HEK293T (cell line): ENCODE data around the gene OSMR.

ENCODE experiments used
- CTCF ChIA-PET: fragments of 350-600 bp; formaldehyde crosslinking; extraction: SDS; loops from one replicate; lab custom pipeline; 2021; ENCODE audit warnings: antibody characterized with exemption, inconsistent platforms; lab: Yijun Ruan, JAX
- POLR2A ChIA-PET: fragments of 350-600 bp; formaldehyde crosslinking; extraction: SDS; loops from one replicate; lab custom pipeline; 2020; ENCODE audit warnings: antibody characterized with exemption, inconsistent platforms; lab: Yijun Ruan, JAX
- DNase-seq: peaks from one replicate; pipeline ENCODE4 v3.0.0; 2012; ENCODE audit warnings: mixed read lengths; ENCODE audit errors: extremely low spot score
- ARNT ChIP-seq: fragments of 450-650 bp; IDR thresholded peaks from 2 replicates; pipeline ENCODE4 v1.6.1; 2017; ENCODE audit warnings: mild to moderate bottlenecking
- BHLHE40 ChIP-seq: fragments of 450-650 bp; IDR thresholded peaks from 2 replicates; pipeline ENCODE4 v1.6.1; 2016; ENCODE audit warnings: mild to moderate bottlenecking, moderate library complexity, borderline replicate concordance
- CTBP1 ChIP-seq: fragments of 450-650 bp; IDR thresholded peaks from 2 replicates; pipeline ENCODE4 v1.6.1; 2016; ENCODE audit warnings: borderline replicate concordance
- ELF4 ChIP-seq: fragments of 450-650 bp; IDR thresholded peaks from 2 replicates; pipeline ENCODE4 v1.6.1; 2017; ENCODE audit warnings: antibody characterized with exemption
- FOXA1 ChIP-seq: fragments of 450-650 bp; IDR thresholded peaks from 2 replicates; pipeline ENCODE4 v1.6.1; 2016; ENCODE audit warnings: mild to moderate bottlenecking
- FOXK2 ChIP-seq: fragments of 450-650 bp; IDR thresholded peaks from 2 replicates; pipeline ENCODE4 v1.6.1; 2016; ENCODE audit warnings: mild to moderate bottlenecking
- FOXM1 ChIP-seq: fragments of 450-650 bp; IDR thresholded peaks from 2 replicates; pipeline ENCODE4 v1.6.1; 2017; ENCODE audit warnings: mild to moderate bottlenecking, borderline replicate concordance
- HDGF ChIP-seq: fragments of 450-650 bp; IDR thresholded peaks from 2 replicates; pipeline ENCODE4 v1.6.1; 2017; ENCODE audit warnings: antibody characterized with exemption, borderline replicate concordance
- L3MBTL2 ChIP-seq: fragments of 450-650 bp; conservative IDR thresholded peaks from 2 replicates; pipeline ENCODE4 v1.6.1; 2016; ENCODE audit warnings: mild to moderate bottlenecking
- LEF1 ChIP-seq: fragments of 450-650 bp; IDR thresholded peaks from 2 replicates; pipeline ENCODE4 v1.6.1; 2017; ENCODE audit warnings: mild to moderate bottlenecking, borderline replicate concordance
- NFRKB ChIP-seq: fragments of 450-650 bp; IDR thresholded peaks from 2 replicates; pipeline ENCODE4 v1.6.1; 2016; ENCODE audit warnings: mild to moderate bottlenecking, moderate library complexity
- SP1 ChIP-seq: fragments of 450-650 bp; IDR thresholded peaks from 2 replicates; pipeline ENCODE4 v1.6.1; 2017
- SUZ12 ChIP-seq: fragments of 450-650 bp; IDR thresholded peaks from 2 replicates; pipeline ENCODE4 v1.6.1; 2016; ENCODE audit warnings: mild to moderate bottlenecking
- TARDBP ChIP-seq: fragments of 450-650 bp; IDR thresholded peaks from 2 replicates; pipeline ENCODE4 v1.6.1; 2016
- ZNF384 ChIP-seq: fragments of 450-650 bp; IDR thresholded peaks from 2 replicates; pipeline ENCODE4 v1.6.1; 2016
- TF ChIP-seq, protein P1 (sequence below): fragments of 450-650 bp; IDR thresholded peaks from 2 replicates; pipeline ENCODE4 v1.6.1; 2016

OSMR gene

DNA sequence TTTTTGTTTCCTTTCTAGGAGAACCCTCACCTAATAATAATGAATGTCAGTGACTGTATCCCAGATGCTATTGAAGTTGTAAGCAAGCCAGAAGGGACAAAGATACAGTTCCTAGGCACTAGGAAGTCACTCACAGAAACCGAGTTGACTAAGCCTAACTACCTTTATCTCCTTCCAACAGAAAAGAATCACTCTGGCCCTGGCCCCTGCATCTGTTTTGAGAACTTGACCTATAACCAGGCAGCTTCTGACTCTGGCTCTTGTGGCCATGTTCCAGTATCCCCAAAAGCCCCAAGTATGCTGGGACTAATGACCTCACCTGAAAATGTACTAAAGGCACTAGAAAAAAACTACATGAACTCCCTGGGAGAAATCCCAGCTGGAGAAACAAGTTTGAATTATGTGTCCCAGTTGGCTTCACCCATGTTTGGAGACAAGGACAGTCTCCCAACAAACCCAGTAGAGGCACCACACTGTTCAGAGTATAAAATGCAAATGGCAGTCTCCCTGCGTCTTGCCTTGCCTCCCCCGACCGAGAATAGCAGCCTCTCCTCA, 87.1 kb downstream of the OSMR start:
- TF ChIP-seq NFRKB, result no peak
- no peak for TF ChIP-seq LEF1
- TF ChIP-seq ZNF384, result no peak
- no peak for TF ChIP-seq HDGF
- TF ChIP-seq CTBP1, result no peak
- TF ChIP-seq BHLHE40, result no peak
- TF ChIP-seq ARNT, result no peak
- TF ChIP-seq SUZ12, result no peak
- TF ChIP-seq FOXK2, result no peak
- no peak for DNase-seq
- ChIA-PET CTCF (no interaction called here), POLR2A (no interaction called here)

DNA sequence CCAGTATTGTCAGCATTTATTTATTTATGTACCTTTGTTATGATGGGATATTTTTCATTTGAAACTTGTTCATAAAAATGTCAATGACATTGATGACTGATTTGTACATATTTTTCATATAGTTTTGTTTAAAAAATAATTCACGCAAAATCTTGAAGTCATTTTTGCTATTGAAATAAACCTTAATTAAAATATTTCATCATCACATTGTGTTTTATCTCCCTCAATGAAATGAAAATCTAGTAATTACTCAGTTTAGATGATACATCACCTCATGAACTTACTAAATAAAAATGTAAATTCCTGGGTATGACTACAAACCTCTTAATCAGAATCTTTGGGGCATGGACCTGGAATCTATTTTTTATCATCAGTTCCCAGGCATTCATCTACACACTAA, 89.6 kb downstream of the OSMR start:
- no peak for TF ChIP-seq HDGF
- no peak for TF ChIP-seq LEF1
- no peak for TF ChIP-seq SP1
- TF ChIP-seq L3MBTL2, result no peak
- TF ChIP-seq FOXM1, result no peak
- no peak for TF ChIP-seq TARDBP
- TF ChIP-seq FOXA1, result no peak
- no peak for TF ChIP-seq ARNT
- TF ChIP-seq, protein P1, sequence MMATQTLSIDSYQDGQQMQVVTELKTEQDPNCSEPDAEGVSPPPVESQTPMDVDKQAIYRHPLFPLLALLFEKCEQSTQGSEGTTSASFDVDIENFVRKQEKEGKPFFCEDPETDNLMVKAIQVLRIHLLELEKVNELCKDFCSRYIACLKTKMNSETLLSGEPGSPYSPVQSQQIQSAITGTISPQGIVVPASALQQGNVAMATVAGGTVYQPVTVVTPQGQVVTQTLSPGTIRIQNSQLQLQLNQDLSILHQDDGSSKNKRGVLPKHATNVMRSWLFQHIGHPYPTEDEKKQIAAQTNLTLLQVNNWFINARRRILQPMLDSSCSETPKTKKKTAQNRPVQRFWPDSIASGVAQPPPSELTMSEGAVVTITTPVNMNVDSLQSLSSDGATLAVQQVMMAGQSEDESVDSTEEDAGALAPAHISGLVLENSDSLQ, result no peak
- no peak for TF ChIP-seq ZNF384
- no peak for TF ChIP-seq FOXK2
- TF ChIP-seq NFRKB, result no peak
- TF ChIP-seq CTBP1, result no peak
- no peak for TF ChIP-seq ELF4
- TF ChIP-seq SUZ12, result no peak
- TF ChIP-seq BHLHE40, result no peak
- DNase-seq, result no peak
- ChIA-PET POLR2A (no interaction called here), CTCF (no interaction called here)

DNA sequence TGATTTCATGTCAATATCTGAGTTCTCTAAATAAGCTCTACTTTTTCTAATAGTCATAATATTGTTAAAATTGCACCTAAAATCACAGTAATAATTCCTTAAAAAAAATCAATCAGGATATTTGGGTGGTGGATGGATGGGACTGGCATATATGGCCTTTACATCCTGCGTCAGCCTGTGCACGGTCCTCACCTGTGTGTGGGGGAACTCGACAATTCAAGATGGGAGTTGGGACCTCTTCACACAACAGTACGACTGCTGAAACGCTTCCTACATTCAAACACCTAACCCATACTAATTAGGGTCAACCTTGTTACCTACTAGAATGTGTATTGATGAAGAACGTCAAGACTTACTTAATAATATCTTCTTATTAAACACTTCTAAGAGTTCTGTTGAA, 90.5 kb downstream of the OSMR start:
- TF ChIP-seq ARNT, result no peak
- no peak for TF ChIP-seq LEF1
- no peak for TF ChIP-seq FOXA1
- TF ChIP-seq L3MBTL2, result no peak
- TF ChIP-seq SP1, result no peak
- TF ChIP-seq SUZ12, result no peak
- TF ChIP-seq NFRKB, result no peak
- TF ChIP-seq TARDBP, result no peak
- TF ChIP-seq BHLHE40, result no peak
- TF ChIP-seq, protein P1, result no peak
- no peak for TF ChIP-seq FOXK2
- no peak for TF ChIP-seq CTBP1
- TF ChIP-seq ZNF384, result no peak
- POLR2A ChIA-PET, result no interaction called here
- no peak for DNase-seq
- CTCF ChIA-PET, result interaction anchor here (1.1 kb wide), 1 partner anchor 14 kb away, joined by 3 read pairs; no protein-coding TSS in a partner anchor

DNA sequence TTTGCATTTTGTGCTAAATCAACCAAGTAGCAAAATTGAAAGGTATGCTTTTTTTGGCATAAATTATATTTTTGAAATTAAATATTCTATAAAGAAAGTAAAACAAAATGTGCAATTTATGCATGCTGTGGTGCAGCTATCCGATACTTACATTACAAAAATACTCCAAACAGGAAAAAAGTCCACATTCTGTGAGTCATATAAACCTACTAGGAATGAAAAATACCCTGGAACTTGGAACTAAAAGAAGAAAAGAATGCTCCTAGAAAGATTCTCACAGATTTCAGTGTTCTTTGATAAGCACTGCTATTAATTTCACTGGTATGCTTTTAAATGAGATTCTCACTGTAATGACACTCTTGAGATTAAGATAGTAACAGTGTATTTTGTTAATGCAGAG, 92.6 kb downstream of the OSMR start:
- no peak for DNase-seq
- TF ChIP-seq, protein P1, result no peak
- TF ChIP-seq ARNT, result no peak
- no peak for TF ChIP-seq FOXA1
- TF ChIP-seq BHLHE40, result no peak
- TF ChIP-seq NFRKB, result no peak
- TF ChIP-seq HDGF, result no peak
- no peak for TF ChIP-seq TARDBP
- TF ChIP-seq LEF1, result no peak
- TF ChIP-seq SP1, result no peak
- no peak for TF ChIP-seq L3MBTL2
- TF ChIP-seq ZNF384, result no peak
- no peak for TF ChIP-seq ELF4
- CTCF ChIA-PET, result no interaction called here
- POLR2A ChIA-PET, result no interaction called here

DNA sequence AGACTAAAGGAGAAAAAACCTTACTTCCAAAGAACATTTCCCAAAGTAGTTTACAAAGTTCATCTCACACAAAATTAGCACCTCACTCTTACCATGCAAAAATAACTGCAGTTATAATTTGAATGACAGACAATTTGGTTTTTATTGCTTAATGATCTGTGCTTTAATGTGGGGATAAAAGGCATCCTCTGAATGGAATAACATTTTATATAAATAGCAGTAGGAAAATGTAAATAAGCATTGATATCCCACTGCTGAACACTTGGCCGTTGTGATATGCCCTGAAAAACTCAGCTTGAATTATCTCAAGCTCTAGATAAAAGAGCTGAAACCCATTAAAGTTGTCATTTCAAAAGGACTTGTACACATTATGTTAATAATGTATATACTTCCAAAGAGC, 93.2 kb downstream of the OSMR start:
- ChIA-PET POLR2A (no interaction called here), CTCF (no interaction called here)
- no peak for DNase-seq
- TF ChIP-seq SUZ12, result no peak
- no peak for TF ChIP-seq ZNF384
- TF ChIP-seq L3MBTL2, result no peak
- TF ChIP-seq, protein P1, result no peak
- TF ChIP-seq ELF4, result no peak
- TF ChIP-seq TARDBP, result no peak
- TF ChIP-seq LEF1, result no peak
- TF ChIP-seq FOXA1, result no peak
- no peak for TF ChIP-seq NFRKB
- TF ChIP-seq FOXM1, result no peak
- no peak for TF ChIP-seq BHLHE40
- TF ChIP-seq FOXK2, result no peak
- no peak for TF ChIP-seq HDGF
- no peak for TF ChIP-seq CTBP1
- no peak for TF ChIP-seq ARNT
- TF ChIP-seq SP1, result no peak
